Measurements from ENCODE around the gene RHOA. TPM values are rescaled to one million over a fixed set of nuclear protein-coding genes. Genes with fewer than 3 reads are reported as not detected.
A peak's percentile ranks its signal among the peaks of the same experiment; 100 is the strongest.
"Not testable (repeated sequence)": the region's sequence is repeated elsewhere in the genome, so short reads cannot be mapped to it uniquely, and the experiment has no call there.

Gene RHOA
- total RNA-seq, 1 donor from 2014 or later = 300 TPM

DNA sequence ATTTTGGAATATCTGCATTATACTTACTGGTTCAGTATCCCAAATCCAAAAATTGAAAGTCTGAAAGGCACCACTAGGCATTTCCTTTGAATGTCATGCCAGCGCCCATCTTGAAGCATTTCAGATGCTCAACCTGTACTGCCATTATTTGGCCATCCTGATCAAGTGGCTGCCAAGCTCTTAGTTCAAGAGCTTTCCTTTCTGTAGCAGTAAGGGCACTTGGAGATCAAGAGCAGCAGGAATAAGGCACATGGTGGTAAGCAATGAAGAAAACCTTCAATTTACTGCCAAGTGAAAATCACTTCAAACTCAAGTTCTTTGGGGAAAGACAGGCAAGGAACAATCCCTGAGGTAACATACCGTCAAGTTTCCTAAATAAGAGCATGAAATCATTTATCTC, 10.0 kb downstream of the RHOA start:
- TF ChIP-seq, protein P1, sequence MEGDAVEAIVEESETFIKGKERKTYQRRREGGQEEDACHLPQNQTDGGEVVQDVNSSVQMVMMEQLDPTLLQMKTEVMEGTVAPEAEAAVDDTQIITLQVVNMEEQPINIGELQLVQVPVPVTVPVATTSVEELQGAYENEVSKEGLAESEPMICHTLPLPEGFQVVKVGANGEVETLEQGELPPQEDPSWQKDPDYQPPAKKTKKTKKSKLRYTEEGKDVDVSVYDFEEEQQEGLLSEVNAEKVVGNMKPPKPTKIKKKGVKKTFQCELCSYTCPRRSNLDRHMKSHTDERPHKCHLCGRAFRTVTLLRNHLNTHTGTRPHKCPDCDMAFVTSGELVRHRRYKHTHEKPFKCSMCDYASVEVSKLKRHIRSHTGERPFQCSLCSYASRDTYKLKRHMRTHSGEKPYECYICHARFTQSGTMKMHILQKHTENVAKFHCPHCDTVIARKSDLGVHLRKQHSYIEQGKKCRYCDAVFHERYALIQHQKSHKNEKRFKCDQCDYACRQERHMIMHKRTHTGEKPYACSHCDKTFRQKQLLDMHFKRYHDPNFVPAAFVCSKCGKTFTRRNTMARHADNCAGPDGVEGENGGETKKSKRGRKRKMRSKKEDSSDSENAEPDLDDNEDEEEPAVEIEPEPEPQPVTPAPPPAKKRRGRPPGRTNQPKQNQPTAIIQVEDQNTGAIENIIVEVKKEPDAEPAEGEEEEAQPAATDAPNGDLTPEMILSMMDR (conservative IDR thresholded peaks at IDR 0.05) = no peak
- H3K36me3 Mint-ChIP-seq = peaks cover 21% of the 10 kb centered on the region
- H3K27ac Mint-ChIP-seq = peak overlapping the region; percentile 34
- no peaks in the 10 kb centered on the region for H3K27me3 Mint-ChIP-seq
- H3K4me1 Mint-ChIP-seq (ENCODE audit: unreplicated experiment) = peaks cover 31% of the 10 kb centered on the region
- H3K4me3 Mint-ChIP-seq = no peak overlapping the region
- H3K9me3 Mint-ChIP-seq = no peaks in the 10 kb centered on the region
- no peak for DNase-seq (ENCODE audit: extremely low spot score, unreplicated experiment)

DNA sequence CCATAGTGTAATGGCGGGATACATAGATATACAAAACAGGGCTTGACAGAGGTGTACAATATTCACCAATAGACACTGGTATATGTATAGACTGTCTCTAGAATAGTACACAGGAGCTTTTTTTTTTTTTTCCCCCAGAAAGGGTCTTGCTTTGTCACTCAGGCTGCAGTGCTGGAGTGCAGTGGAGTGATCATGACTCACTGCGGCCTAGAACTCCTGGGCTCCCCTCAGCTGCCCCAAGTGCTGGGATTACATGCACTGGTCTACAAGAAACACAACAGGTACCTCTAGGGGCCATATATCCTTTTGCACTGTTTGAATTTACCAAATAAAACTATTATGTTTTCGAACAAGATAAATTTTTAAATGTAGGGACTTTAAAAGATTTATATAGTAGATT, 12.3 kb downstream of the RHOA start:
- Mint-ChIP-seq H3K27me3 (no peaks in the 10 kb centered on the region), H3K9me3 (no peaks in the 10 kb centered on the region), H3K27ac (peak overlapping the region; percentile 31), H3K4me3 (no peak overlapping the region), H3K36me3 (peaks cover 23% of the 10 kb centered on the region), H3K4me1 (ENCODE audit: unreplicated experiment) (peaks cover 21% of the 10 kb centered on the region)
- TF ChIP-seq, protein P1 (conservative IDR thresholded peaks at IDR 0.05) = no peak
- no peak for DNase-seq (ENCODE audit: extremely low spot score, unreplicated experiment)

DNA sequence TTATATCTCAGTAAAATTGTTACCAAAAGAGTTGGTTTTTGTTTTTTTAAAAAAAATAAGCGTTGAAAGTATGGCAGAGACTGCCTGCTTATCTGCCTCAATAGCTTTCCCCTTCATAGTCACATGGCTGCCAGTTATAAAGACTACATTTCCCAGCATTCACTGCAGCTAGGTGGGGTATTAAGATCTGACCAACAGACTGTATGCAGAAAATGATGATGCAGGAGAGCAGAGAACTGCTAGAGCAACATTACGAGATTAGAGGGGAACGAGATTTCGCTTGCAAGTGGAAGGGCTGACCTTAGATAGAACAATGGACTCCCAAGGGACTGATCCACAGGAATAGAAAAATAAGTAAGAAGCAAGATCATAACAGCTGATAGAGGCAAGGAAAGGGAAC, 14.3 kb downstream of the RHOA start:
- Mint-ChIP-seq H3K27ac (peak overlapping the region; percentile 28), H3K27me3 (no peaks in the 10 kb centered on the region), H3K4me3 (peak overlapping the region; percentile 26)

DNA sequence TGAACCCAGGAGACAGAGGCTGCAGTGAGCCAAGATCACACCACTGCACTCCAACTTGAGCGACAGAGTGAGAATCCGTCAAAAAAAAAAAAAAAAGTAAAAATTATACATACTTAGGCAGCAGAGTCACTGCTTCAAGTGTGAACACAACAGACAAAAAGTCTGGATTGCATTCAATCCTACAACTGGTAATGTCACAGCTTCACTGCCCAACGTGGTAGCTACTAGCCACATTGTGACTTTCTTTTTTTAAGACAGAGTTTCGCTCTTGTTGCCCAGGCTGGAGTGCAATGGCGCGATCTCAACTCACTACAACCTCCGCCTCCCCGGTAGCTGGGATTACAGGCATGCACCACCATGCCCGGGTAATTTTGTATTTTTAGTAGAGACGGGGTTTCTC, 20.5 kb downstream of the RHOA start:
- not testable (repeated sequence) for H3K27ac Mint-ChIP-seq, H3K9me3 Mint-ChIP-seq, H3K27me3 Mint-ChIP-seq

More for the DNA sequence above, 14.3 kb downstream of the RHOA start:
- H3K4me1 Mint-ChIP-seq (ENCODE audit: unreplicated experiment) = peaks cover 21% of the 10 kb centered on the region
- H3K9me3 Mint-ChIP-seq = no peaks in the 10 kb centered on the region
- TF ChIP-seq, protein P1 (conservative IDR thresholded peaks at IDR 0.05) = no peak
- DNase-seq (ENCODE audit: extremely low spot score, unreplicated experiment) = no peak
- peaks cover 24% of the 10 kb centered on the region for H3K36me3 Mint-ChIP-seq

DNA sequence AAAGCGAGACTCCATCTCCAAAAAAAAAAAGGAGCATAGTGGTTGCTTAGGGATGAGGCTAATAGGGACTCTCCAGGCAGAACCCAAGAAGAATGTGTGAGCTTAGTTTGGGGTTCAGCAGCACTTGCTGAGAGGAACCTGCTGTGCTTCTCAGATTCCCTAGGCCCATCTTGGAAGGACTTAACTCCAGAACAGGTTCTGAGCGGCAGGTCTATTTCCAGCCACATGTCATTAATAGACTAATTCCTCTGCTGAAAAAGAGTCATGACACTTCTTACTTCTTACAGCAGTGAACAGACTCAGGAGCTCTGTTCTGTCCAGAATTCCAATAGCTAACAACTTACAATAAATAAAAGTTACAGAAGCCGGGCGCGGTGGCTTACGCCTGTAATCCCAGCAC, 22.5 kb downstream of the RHOA start:
- Mint-ChIP-seq H3K4me3 (no peak overlapping the region), H3K27ac (no peak overlapping the region), H3K4me1 (ENCODE audit: unreplicated experiment) (no peaks in the 10 kb centered on the region), H3K36me3 (peaks cover 11% of the 10 kb centered on the region), H3K27me3 (no peaks in the 10 kb centered on the region), H3K9me3 (no peaks in the 10 kb centered on the region)
- TF ChIP-seq, protein P1 (conservative IDR thresholded peaks at IDR 0.05) = no peak
- DNase-seq (ENCODE audit: extremely low spot score, unreplicated experiment) = no peak

More for the DNA sequence above, 20.5 kb downstream of the RHOA start:
- peaks cover 22% of the 10 kb centered on the region for H3K36me3 Mint-ChIP-seq
- not testable (repeated sequence) for H3K4me1 Mint-ChIP-seq (ENCODE audit: unreplicated experiment); H3K4me3 Mint-ChIP-seq; DNase-seq (ENCODE audit: extremely low spot score, unreplicated experiment)

DNA sequence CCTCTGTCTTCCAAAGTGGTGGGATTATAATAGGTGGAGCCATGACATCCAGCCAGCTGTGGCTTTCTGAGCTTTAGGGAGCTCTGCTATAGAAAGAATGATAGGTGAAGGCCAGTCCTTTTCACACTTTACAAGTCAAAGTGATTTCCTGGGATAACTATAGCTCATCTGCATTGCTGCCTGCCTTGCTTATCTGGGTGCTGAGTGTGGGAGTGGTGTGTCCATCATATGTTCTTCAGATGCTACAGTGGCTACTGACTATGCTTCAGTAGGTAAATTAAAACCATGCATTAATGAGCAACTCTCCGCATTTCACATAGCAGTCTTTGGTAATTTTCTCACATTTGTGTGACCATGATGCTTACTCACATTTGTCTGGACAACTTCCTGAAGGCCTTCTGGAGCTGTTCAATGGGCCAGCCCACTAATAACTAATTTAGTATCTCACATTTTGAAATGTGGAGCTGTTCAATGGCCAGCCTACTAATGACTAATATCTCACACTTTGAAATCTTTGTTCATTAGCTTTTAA, 23.4 kb downstream of the RHOA start:
- H3K36me3 Mint-ChIP-seq = peaks cover 13% of the 10 kb centered on the region
- H3K4me3 Mint-ChIP-seq = no peak overlapping the region
- H3K27me3 Mint-ChIP-seq = no peaks in the 10 kb centered on the region
- no peak for DNase-seq (ENCODE audit: extremely low spot score, unreplicated experiment)
- H3K4me1 Mint-ChIP-seq (ENCODE audit: unreplicated experiment) = no peaks in the 10 kb centered on the region
- H3K9me3 Mint-ChIP-seq = no peaks in the 10 kb centered on the region
- TF ChIP-seq, protein P1 (conservative IDR thresholded peaks at IDR 0.05) = no peak
- peak overlapping the region; percentile 70 for H3K27ac Mint-ChIP-seq
